ENCODE results near the gene GOLGA8T.
"Not testable (repeated sequence)": the region's sequence is repeated elsewhere in the genome, so short reads cannot be mapped to it uniquely, and the experiment has no call there.

GOLGA8T gene

DNA sequence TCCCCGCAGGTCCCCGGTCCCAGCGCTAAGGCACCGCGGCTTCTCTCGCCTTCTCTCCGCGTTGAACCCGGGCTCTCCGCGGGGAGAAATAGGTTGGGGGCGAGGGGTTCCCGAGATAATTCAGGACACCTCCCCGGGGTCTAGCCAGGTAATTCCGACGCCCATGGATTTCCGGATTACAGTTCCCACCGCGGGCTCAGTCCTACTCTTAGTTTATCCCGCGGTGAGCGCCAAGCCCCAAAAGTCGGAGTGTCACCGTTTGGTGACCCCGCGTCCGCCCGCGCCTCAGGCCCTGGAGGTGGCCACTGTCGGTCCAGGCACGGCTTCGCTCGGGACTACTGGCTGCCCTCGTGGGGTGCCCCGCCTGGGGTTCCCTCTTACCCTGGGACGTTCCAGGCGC, 56.8 kb downstream of the GOLGA8T start:
- not testable (repeated sequence) for DNase-seq

DNA sequence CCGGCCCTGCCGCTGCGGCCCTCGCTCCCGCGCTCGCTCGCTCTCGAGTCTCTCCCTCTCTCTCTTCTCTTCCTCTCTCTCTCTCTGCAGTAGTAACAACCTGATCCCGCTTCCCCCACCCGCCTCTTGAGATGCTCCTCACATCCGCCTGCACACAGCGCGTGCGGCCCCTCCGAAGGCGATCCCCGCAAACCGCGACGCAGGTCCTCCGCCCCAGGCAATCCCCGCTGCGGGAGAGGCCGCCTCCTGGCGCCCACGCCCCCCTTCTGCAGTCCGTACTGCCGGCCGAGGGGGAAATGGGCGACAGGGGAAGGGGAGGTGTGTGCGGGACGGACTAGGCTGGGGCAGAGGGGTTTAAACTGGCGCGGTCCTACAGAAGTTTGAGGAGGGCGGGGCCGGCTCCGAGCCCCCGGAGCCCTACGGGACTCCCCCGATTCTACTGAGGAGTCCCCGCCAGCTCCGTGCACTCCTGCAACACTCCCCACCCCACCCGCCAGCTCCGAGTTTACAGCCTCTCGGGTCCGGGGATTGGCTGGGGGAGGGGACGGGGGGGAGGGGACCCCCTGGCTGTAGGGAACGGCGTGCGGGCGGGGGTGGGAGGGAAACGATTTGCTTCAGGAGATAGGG, 57.4 kb downstream of the GOLGA8T start:
- DNase-seq: not testable (repeated sequence)

DNA sequence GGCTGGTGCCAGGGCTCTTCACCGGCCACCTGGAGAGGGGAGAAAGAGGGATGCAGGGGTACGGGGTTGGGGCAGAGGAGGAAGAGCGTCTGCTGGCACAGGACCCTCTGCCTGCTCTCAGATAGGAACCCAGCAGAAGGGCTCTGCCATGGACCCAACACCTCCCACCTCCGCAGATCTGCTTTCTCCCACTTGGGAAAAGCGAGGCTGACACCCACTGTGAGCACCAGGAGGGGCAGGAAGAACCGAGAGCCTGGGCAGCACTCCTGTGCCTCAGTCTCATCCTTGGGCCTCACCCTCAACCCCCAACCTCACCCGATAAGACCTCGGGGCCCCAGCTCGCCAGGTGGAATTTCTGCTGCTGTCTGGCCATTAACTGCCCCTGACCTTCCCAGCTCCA, 58.0 kb downstream of the GOLGA8T start:
- DNase-seq: not testable (repeated sequence)
